ENCODE measurements around the gene DSC1.
"Not testable (repeated sequence)": the region's sequence is repeated elsewhere in the genome, so short reads cannot be mapped to it uniquely, and the experiment has no call there.

Gene DSC1

GRCh38 chr18:31192086-31192776 is 29.6 kb upstream of the DSC1 start:
- no peak for DNase-seq (ENCODE audit: extremely low read depth, low read depth)
- no peak for TF ChIP-seq CTCF (IDR thresholded peaks at IDR 0.05; ENCODE audit: low read depth, low read length)

GRCh38 chr18:31190919-31191318 is 28.3 kb upstream of the DSC1 start:
- TF ChIP-seq CTCF (IDR thresholded peaks at IDR 0.05; ENCODE audit: low read depth, low read length), result no peak
- no peak for DNase-seq (ENCODE audit: extremely low read depth, low read depth)

GRCh38 chr18:31189757-31190156 is 27.1 kb upstream of the DSC1 start:
- no peak for DNase-seq (ENCODE audit: extremely low read depth, low read depth)
- no peak for TF ChIP-seq CTCF (IDR thresholded peaks at IDR 0.05; ENCODE audit: low read depth, low read length)

GRCh38 chr18:31185186-31185950 is 22.7 kb upstream of the DSC1 start:
- no peak for TF ChIP-seq CTCF (IDR thresholded peaks at IDR 0.05; ENCODE audit: low read depth, low read length)
- no peak for DNase-seq (ENCODE audit: extremely low read depth, low read depth)

GRCh38 chr18:31183302-31183701 is 20.6 kb upstream of the DSC1 start:
- no peak for DNase-seq (ENCODE audit: extremely low read depth, low read depth)
- TF ChIP-seq CTCF (IDR thresholded peaks at IDR 0.05; ENCODE audit: low read depth, low read length), result no peak

GRCh38 chr18:31177369-31177768 is 14.7 kb upstream of the DSC1 start:
- DNase-seq (ENCODE audit: extremely low read depth, low read depth), result not testable (repeated sequence)

GRCh38 chr18:31176531-31176930 is 13.9 kb upstream of the DSC1 start:
- no peak for TF ChIP-seq CTCF (IDR thresholded peaks at IDR 0.05; ENCODE audit: low read depth, low read length)
- no peak for DNase-seq (ENCODE audit: extremely low read depth, low read depth)
